Measurements from ENCODE around the gene RFLNA.

RFLNA gene

DNA sequence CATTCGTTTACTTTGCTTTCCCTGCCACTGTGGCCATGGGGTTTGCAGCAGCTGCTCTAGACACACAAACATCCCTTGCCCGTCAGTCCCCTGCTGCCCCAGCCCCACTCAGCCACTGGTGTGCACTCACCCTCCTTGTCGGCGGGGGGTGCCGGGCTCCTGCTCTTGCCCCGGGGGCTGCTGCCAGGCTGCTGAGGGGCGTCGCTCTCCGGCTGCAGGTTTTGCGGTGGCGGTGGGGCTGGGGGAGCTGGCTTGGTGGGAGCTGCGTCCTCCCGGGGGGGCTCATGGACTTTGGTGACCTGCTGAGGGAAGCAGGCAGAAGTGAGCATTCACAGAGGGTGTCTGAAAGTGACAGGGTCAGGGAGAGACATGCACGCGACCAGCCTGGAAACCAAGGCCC is 67.1 kb downstream of the RFLNA start:
- no peak for DNase-seq

GRCh38 chr12:124363353-124363965 is 68.6 kb downstream of the RFLNA start:
- no peak for DNase-seq

- no peak for DNase-seq
Measured at GRCh38 chr12:124364543-124364942, 69.7 kb downstream of the RFLNA start.
